HepG2 (cell line): ENCODE data around the gene DYNC1LI2. TPM values are rescaled to one million over a fixed set of nuclear protein-coding genes. Genes with fewer than 3 reads are reported as not detected.

Experiments
- HDAC2 ChIP-seq: sonication (generic); formaldehyde crosslinking; IDR thresholded peaks from 2 replicates; pipeline ENCODE4 v1.4.0; 2020; ENCODE audit warnings: missing genetic modification reagents
- HINFP ChIP-seq: sonication (generic); formaldehyde crosslinking; IDR thresholded peaks from 2 replicates; pipeline ENCODE4 v1.4.0; 2020; ENCODE audit warnings: low read depth, mild to moderate bottlenecking, missing genetic modification reagents
- HOXA5 ChIP-seq: sonication (generic); formaldehyde crosslinking; IDR thresholded peaks from 2 replicates; pipeline ENCODE4 v1.4.0; 2020; ENCODE audit warnings: missing genetic modification reagents
- NR2F6 ChIP-seq, 2 experiments: IDR thresholded peaks; 2 replicates each; pipeline ENCODE4 v1.6.1; 2016; ENCODE audit warnings: antibody characterized with exemption in 1 of 2, mild to moderate bottlenecking in 1 of 2
- PRPF4 ChIP-seq: fragments of 200-400 bp; formaldehyde crosslinking; IDR thresholded peaks from 2 replicates; pipeline ENCODE4 v1.6.1; 2016; ENCODE audit warnings: low read length, low read depth; ENCODE audit not compliant: poor library complexity, severe bottlenecking
- THYN1 ChIP-seq: sonication (generic); formaldehyde crosslinking; IDR thresholded peaks from 2 replicates; pipeline ENCODE4 v1.8.1; 2023; ENCODE audit warnings: low read depth, mild to moderate bottlenecking, moderate library complexity, missing genetic modification reagents, borderline replicate concordance
- TOE1 ChIP-seq: sonication (generic); formaldehyde crosslinking; IDR thresholded peaks from 2 replicates; pipeline ENCODE4 v1.4.0; 2020; ENCODE audit warnings: mild to moderate bottlenecking, missing genetic modification reagents
- ZFP37 ChIP-seq: sonication (generic); formaldehyde crosslinking; IDR thresholded peaks from 2 replicates; pipeline ENCODE4 v1.4.0; 2020; ENCODE audit warnings: missing genetic modification reagents, borderline replicate concordance
- ZFY ChIP-seq: sonication (generic); formaldehyde crosslinking; IDR thresholded peaks from 2 replicates; pipeline ENCODE4 v1.4.0; 2020; ENCODE audit warnings: missing genetic modification reagents
- ZNF333 ChIP-seq: sonication (generic); formaldehyde crosslinking; IDR thresholded peaks from 2 replicates; pipeline ENCODE4 v1.4.0; 2020; ENCODE audit warnings: mild to moderate bottlenecking, missing genetic modification reagents, borderline replicate concordance
- ZNF501 ChIP-seq: sonication (generic); formaldehyde crosslinking; IDR thresholded peaks from 2 replicates; pipeline ENCODE4 v1.5.1; 2020; ENCODE audit warnings: mild to moderate bottlenecking, moderate library complexity, missing genetic modification reagents
- ZNF563 ChIP-seq: sonication (generic); formaldehyde crosslinking; IDR thresholded peaks from 2 replicates; pipeline ENCODE4 v1.8.0; 2022; ENCODE audit warnings: mild to moderate bottlenecking, moderate library complexity, missing genetic modification reagents
- ZNF616 ChIP-seq: sonication (generic); formaldehyde crosslinking; IDR thresholded peaks from 2 replicates; pipeline ENCODE4 v1.5.0; 2020; ENCODE audit warnings: low read depth, mild to moderate bottlenecking, missing genetic modification reagents
- ZNF878 ChIP-seq: sonication (generic); formaldehyde crosslinking; IDR thresholded peaks from 2 replicates; pipeline ENCODE4 v1.8.1; 2023; ENCODE audit warnings: mild to moderate bottlenecking, missing genetic modification reagents, moderate library complexity
- polyA plus RNA-seq, 8 experiments: library from polyadenylated mRNA; depleted of rRNA in 3 of 8; stranded (reverse) in 7 of 8; unstranded in 1 of 8; fragments of >200 nt; fragmentation: Illumina TruSeq in 4 of 8; extraction: Trizol in 4 of 8; gene quantifications; 2 replicates each; pipeline versions ENCODE4 v1.2.1 to v1.2.3, GENCODE V29; 2011 to 2016; ENCODE audit warnings: low read depth in 4 of 8, missing spikeins in 1 of 8, mixed read lengths in 1 of 8; ENCODE audit not compliant: insufficient read depth in 1 of 8
- total RNA-seq, 5 experiments: library from RNA; depleted of rRNA; stranded (reverse); fragments of >200 nt; fragmentation: Illumina TruSeq; extraction: Trizol; gene quantifications; 2 replicates each; pipeline ENCODE4 v1.2.3, GENCODE V29; 2016; ENCODE audit warnings: low read depth in 1 of 5
- TF ChIP-seq, protein P1 (sequence below): IDR thresholded peaks from 2 replicates; pipeline ENCODE4 v1.6.1; 2016; ENCODE audit warnings: control low read depth
- TF ChIP-seq, protein P2 (sequence below): sonication (generic); formaldehyde crosslinking; IDR thresholded peaks from 2 replicates; pipeline ENCODE4 v1.4.0; 2020; ENCODE audit warnings: missing genetic modification reagents
- TF ChIP-seq, protein P3 (sequence below): sonication (generic); formaldehyde crosslinking; IDR thresholded peaks from 2 replicates; pipeline ENCODE4 v1.9.0; 2021; ENCODE audit warnings: missing genetic modification reagents, borderline replicate concordance
- TF ChIP-seq, protein P4 (sequence below): sonication (generic); formaldehyde crosslinking; IDR thresholded peaks from 2 replicates; pipeline ENCODE4 v1.4.0; 2020; ENCODE audit warnings: mild to moderate bottlenecking, missing genetic modification reagents
- TF ChIP-seq, protein P5 (sequence below): sonication (generic); formaldehyde crosslinking; IDR thresholded peaks from 2 replicates; pipeline ENCODE4 v1.8.0; 2022; ENCODE audit warnings: mild to moderate bottlenecking, missing genetic modification reagents, moderate library complexity

Gene DYNC1LI2
- total and polyA plus RNA-seq, 2 of the 13 experiments (the other 11 are each of a cell fraction or from before 2014, with no cell fraction given) = 65.5 to 135 TPM

DNA sequence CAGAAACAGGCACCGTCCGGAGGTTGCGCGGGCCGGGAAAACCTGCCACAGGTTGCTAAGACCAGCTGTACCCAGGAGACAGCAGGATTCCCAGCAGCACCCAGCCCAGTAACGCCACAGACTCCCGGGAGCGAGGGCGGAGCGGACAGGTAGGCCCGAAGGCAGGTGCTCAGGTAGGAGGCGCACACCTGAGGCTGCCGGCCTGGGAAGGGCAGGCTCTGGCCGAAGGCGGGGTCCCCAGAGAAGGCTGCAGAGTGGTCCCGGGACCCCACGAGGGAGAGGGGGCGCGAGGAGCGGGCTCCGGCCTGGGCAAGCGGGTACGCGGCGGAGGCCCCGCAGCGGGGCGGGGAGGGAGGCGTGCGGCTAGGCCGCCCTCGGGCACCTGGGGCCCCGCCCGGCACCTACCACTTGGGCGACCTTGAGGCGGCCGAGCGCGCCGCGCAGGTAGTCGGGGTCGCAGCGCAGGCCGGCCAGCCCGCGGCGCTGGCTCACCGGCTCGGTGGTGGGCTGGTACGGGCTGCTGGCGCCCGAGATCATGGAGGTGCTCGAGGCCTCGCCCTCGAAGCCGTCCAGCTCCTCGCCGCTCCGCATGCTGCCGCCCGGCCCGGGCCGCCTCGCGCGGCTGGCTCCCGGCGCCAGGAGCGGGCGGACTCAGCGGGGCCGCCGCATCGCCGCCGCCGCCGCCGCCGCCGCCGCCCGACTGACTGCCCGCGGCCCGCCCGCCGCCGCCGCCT is 55.3 kb downstream of the DYNC1LI2 start (continued):
- TF ChIP-seq HDAC2 (CRISPR knock-in tag) = no peak
- TF ChIP-seq, protein P1, sequence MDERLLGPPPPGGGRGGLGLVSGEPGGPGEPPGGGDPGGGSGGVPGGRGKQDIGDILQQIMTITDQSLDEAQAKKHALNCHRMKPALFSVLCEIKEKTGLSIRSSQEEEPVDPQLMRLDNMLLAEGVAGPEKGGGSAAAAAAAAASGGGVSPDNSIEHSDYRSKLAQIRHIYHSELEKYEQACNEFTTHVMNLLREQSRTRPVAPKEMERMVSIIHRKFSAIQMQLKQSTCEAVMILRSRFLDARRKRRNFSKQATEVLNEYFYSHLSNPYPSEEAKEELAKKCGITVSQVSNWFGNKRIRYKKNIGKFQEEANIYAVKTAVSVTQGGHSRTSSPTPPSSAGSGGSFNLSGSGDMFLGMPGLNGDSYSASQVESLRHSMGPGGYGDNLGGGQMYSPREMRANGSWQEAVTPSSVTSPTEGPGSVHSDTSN (CRISPR knock-in tag) = no peak
- TF ChIP-seq ZFP37 (CRISPR knock-in tag) = no peak
- TF ChIP-seq, protein P2, sequence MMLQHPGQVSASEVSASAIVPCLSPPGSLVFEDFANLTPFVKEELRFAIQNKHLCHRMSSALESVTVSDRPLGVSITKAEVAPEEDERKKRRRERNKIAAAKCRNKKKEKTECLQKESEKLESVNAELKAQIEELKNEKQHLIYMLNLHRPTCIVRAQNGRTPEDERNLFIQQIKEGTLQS (CRISPR knock-in tag) = no peak
- 0 out of 2 replicates have a peak, but pooled peaks have one; percentile 54 for TF ChIP-seq HINFP (CRISPR knock-in tag)
- TF ChIP-seq ZNF616 = peak; percentile 76; the same call in 1 of the 2 replicates
- TF ChIP-seq, protein P3, sequence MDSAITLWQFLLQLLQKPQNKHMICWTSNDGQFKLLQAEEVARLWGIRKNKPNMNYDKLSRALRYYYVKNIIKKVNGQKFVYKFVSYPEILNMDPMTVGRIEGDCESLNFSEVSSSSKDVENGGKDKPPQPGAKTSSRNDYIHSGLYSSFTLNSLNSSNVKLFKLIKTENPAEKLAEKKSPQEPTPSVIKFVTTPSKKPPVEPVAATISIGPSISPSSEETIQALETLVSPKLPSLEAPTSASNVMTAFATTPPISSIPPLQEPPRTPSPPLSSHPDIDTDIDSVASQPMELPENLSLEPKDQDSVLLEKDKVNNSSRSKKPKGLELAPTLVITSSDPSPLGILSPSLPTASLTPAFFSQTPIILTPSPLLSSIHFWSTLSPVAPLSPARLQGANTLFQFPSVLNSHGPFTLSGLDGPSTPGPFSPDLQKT (CRISPR knock-in tag) = no peak
- TF ChIP-seq ZFY (CRISPR knock-in tag) = peak; percentile 92
- TF ChIP-seq, protein P4, sequence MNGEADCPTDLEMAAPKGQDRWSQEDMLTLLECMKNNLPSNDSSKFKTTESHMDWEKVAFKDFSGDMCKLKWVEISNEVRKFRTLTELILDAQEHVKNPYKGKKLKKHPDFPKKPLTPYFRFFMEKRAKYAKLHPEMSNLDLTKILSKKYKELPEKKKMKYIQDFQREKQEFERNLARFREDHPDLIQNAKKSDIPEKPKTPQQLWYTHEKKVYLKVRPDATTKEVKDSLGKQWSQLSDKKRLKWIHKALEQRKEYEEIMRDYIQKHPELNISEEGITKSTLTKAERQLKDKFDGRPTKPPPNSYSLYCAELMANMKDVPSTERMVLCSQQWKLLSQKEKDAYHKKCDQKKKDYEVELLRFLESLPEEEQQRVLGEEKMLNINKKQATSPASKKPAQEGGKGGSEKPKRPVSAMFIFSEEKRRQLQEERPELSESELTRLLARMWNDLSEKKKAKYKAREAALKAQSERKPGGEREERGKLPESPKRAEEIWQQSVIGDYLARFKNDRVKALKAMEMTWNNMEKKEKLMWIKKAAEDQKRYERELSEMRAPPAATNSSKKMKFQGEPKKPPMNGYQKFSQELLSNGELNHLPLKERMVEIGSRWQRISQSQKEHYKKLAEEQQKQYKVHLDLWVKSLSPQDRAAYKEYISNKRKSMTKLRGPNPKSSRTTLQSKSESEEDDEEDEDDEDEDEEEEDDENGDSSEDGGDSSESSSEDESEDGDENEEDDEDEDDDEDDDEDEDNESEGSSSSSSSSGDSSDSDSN (CRISPR knock-in tag) = peak; percentile 68
- no peak for TF ChIP-seq TOE1 (CRISPR knock-in tag)
- no peak for TF ChIP-seq PRPF4
- peak; percentile 85 for TF ChIP-seq ZNF563
- peak; percentile 54; the same call in 1 of the 2 replicates for TF ChIP-seq ZNF501 (CRISPR knock-in tag)
- TF ChIP-seq, protein P5, sequence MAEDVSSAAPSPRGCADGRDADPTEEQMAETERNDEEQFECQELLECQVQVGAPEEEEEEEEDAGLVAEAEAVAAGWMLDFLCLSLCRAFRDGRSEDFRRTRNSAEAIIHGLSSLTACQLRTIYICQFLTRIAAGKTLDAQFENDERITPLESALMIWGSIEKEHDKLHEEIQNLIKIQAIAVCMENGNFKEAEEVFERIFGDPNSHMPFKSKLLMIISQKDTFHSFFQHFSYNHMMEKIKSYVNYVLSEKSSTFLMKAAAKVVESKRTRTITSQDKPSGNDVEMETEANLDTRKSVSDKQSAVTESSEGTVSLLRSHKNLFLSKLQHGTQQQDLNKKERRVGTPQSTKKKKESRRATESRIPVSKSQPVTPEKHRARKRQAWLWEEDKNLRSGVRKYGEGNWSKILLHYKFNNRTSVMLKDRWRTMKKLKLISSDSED (CRISPR knock-in tag) = no peak
- TF ChIP-seq HOXA5 = no peak
- TF ChIP-seq ZNF878 (CRISPR knock-in tag) = no peak
- no peak for TF ChIP-seq ZNF333 (CRISPR knock-in tag)
- TF ChIP-seq THYN1 (CRISPR knock-in tag) = no peak
- TF ChIP-seq NR2F6 (IDR thresholded peaks at IDR 0.05) = no peak
- no peak for TF ChIP-seq NR2F6 (CRISPR knock-in tag; IDR thresholded peaks at IDR 0.05)
